Fibroblast of the conjunctiva (primary cell): ENCODE results near the gene VWA5B1.

Source experiments
- DNase-seq: peaks from one replicate; pipeline ENCODE4 v3.0.0-alpha.2; 2010; ENCODE audit warnings: low read depth

Gene VWA5B1

DNA sequence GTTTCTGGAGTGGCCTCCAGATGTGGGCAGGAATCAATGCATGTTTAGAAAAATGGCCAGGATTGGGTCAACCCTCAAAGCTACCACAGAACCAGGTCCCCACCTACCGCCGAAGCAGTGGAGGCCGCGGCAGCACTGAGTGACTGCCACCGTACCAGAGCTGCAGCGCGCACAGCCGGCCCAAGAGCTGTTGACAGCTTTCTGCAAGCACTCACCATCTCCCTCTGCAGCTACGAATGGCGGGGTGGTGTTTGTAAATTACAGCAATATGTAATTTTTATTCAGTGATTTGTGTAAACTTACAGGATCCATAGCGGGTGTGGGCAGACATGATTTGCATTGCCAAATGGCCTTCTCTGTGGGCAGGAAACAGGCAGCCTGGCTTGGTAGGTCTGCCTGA, 98.9 kb downstream of the VWA5B1 start:
- no peak for DNase-seq

- DNase-seq: no peak
Observed at GRCh38 chr1:20390589-20391331, 100.1 kb downstream of the VWA5B1 start.

DNA sequence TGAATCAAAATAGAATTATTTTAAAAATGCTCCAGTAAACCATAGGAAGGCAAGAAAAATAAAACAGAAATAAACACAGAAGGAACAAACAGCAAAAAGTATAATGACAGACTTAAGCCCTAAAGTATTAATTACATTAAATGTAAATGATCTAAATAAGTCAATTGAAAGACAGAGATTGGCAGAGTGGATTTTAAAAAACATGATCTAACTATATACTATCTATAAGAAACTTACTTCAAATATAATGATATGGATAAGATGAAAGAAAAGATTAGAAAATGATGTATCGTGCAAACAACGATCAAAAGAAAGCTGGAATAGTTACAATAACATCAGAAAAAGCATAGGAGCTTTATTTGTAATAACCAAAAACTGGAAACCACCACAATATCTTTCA, 104.6 kb downstream of the VWA5B1 start:
- no peak for DNase-seq

DNA sequence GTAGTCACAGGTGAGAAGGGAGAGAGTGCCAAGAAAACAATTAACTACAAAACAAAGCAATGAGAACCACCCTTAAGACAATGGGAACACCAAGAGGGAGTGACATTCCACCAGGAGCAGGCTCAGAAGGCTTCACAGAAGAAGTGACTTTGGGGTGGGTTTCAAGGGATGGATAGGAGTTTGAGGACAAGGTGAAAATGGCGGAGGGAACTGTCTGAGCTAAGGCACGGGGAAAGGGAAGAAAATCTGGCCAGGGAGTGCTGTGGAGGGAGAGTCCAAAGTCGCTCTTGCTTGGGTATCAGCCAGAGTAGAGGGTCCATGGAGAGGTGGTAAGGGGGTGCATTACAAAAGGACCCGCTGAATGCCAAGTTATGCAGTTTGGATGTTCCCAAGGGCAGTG, 108.1 kb downstream of the VWA5B1 start:
- DNase-seq: no peak

GRCh38 chr1:20399196-20399595, 108.5 kb downstream of the VWA5B1 start:
- DNase-seq: no peak

DNA sequence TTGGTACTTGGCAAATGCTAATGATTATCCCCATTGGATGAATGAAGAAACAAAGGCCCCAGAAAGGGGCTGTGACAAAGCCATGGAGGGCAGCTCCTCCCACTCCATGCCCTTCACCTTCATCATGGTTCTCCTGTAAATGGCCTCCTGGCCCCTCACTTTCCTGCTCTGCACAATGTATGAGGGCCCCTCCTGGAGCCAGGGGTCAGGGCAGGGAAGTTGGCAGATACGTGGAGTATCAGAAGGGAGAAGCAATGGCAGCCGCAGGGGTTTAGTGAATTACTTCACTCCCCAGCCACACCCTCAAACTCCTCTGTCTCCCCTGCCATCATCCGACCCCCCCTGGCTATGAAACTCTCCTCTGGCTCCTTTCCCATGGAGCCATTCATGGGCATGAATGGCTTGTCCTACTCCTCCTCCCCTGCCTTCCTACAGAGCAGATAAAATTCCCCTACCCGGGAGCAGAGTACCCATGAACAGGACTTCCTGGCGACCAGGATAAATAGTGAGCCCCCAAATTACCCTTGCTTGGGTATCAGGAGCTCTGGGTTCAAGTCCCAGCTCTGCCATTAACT, 109.0 kb downstream of the VWA5B1 start:
- no peak for DNase-seq

- no peak for DNase-seq
Observed at GRCh38 chr1:20400341-20401177, 109.9 kb downstream of the VWA5B1 start.

- DNase-seq: no peak
Observed at GRCh38 chr1:20401405-20402010, 110.8 kb downstream of the VWA5B1 start.

DNA sequence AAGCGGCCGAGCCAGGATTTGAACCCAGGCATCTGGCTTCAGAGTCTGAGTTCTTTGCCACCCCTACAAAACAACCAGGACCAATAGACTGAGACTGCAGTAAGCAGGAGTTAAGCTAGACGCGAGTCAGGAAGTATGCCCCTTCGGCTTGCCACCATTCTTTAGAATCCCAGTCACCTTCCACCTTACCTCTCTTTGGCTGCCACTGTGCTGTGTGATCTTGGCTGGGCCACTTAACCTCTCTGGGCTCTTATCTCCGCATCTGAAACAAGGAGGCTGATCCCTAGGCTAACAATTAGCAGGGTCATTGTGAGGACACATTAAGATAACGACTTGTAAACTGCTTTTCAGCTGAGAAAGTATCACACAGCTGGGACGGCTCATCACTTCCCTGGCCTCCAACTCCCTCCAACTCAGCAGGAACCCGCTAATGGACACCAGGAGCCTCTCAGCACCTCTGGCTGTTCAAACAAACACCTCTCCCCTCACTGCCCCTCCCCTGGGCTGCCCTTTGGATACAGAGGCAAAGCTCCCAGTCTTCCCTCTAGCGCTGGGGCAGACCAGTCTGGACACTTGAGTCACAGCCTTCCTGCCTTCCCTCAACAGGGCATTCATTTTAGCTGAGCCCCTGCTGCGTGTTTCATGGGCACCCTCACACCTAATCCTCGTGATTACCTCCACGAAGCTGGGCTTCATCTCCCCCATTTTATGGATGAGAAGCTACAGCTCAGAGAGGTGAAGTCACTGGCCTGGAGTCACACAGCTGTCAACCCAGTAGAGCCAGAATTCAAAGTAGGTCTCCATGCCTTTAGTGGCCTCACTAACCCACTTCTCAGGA, 112.1 kb downstream of the VWA5B1 start:
- DNase-seq: no peak

DNA sequence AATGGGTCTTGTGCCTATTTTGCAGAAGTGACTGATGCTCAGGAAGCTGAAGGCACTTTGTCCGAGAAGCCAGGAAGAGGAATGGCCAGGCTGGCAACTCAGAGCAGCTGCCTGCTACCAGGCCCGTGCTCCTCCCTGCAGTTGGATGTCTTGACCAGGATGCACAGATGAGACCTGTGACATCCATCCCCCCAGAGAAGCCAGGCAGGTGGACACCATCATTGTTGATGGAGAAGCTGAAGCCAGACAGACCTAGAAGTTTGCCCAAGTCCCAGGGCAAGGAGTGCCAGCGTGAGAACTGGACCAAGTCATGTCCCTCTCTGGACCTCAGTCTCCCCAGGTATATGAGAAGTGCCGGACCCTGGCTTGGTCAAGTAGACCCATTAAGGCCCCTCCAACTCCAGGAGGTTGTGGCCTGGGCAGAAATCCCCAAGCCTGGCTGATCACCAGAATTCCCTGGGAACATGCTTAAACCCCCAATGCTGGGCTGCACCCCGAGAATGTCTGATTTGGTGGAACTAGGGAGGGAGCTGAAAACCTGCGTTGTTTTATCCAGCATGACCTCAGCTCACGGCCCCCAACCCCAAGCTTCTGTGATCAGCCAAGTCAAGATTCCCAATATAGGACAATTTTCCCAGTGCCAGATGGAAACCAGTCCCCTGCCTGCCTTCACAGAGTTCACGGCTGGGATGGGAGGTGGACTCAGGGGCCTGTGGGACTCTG, 112.9 kb downstream of the VWA5B1 start:
- no peak for DNase-seq

GRCh38 chr1:20404466-20404865, 113.8 kb downstream of the VWA5B1 start:
- DNase-seq: no peak
